ENCODE data around the gene GLS.

DNA sequence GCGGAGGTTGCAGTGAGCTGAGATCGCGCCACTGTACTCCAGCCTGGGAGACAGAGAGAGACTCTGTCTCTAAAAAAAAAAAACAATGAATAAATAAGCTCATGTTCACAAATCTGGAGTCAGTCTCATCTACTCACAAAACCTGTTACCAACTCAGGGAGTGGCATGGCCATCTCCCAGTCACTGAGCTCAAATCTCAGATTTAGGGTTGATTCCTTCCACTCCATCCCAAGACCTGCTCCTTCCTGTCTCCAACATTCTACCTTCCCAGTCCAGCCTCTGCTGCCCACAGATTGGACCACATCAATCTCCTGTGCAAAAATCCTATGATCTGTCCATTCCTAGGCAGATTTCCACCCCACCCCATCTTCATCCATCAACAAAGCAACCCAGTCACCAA is 131.7 kb downstream of the GLS start:
- TF ChIP-seq, protein P1, sequence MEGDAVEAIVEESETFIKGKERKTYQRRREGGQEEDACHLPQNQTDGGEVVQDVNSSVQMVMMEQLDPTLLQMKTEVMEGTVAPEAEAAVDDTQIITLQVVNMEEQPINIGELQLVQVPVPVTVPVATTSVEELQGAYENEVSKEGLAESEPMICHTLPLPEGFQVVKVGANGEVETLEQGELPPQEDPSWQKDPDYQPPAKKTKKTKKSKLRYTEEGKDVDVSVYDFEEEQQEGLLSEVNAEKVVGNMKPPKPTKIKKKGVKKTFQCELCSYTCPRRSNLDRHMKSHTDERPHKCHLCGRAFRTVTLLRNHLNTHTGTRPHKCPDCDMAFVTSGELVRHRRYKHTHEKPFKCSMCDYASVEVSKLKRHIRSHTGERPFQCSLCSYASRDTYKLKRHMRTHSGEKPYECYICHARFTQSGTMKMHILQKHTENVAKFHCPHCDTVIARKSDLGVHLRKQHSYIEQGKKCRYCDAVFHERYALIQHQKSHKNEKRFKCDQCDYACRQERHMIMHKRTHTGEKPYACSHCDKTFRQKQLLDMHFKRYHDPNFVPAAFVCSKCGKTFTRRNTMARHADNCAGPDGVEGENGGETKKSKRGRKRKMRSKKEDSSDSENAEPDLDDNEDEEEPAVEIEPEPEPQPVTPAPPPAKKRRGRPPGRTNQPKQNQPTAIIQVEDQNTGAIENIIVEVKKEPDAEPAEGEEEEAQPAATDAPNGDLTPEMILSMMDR (IDR thresholded peaks at IDR 0.05) = no peak
- no peak for TF ChIP-seq POLR2A (IDR thresholded peaks at IDR 0.05)
- TF ChIP-seq EP300 (IDR thresholded peaks at IDR 0.05) = no peak
